ENCODE data around the gene ANKHD1.

- TF ChIP-seq CTCF (conservative IDR thresholded peaks at IDR 0.05; ENCODE audit: low read length) = no peak
- TF ChIP-seq EZH2phosphoT487 (IDR thresholded peaks at IDR 0.05; ENCODE audit: borderline replicate concordance, low read depth, low read length) = no peak
These were observed 147.2 kb downstream of the ANKHD1 start for GRCh38 chr5:140548791-140549190.

Data from OCI-LY7 (cell line).